Lower lobe of right lung (tissue), 2 donors: Measurements from ENCODE around the gene GRK4. TPM values are rescaled to one million over a fixed set of nuclear protein-coding genes. Genes with fewer than 3 reads are reported as not detected.
"Not testable (repeated sequence)": the region's sequence is repeated elsewhere in the genome, so short reads cannot be mapped to it uniquely, and the experiment has no call there.

Experiments
- ATAC-seq, 2 donors: fragments of 200-7000 bp; cut with Tn5 transposase; one replicate each; pipeline ENCODE4 v1.9.1; 2020 to 2022; ENCODE audit warnings: mild to moderate bottlenecking in 2 of 2, moderate library complexity in 2 of 2
- DNase-seq: peaks from one replicate; pipeline ENCODE4 v3.0.0-alpha.2; 2020
- H3K27ac ChIP-seq: fragments of 200-600 bp; one replicate; pipeline ENCODE4 v1.8.0; 2022
- H3K27me3 ChIP-seq: fragments of 200-600 bp; one replicate; pipeline ENCODE4 v1.8.0; 2022; ENCODE audit warnings: low read depth
- H3K36me3 ChIP-seq: fragments of 200-600 bp; one replicate; pipeline ENCODE4 v1.8.0; 2022; ENCODE audit warnings: mild to moderate bottlenecking
- H3K4me1 ChIP-seq: fragments of 200-600 bp; one replicate; pipeline ENCODE4 v1.8.0; 2022
- H3K4me3 ChIP-seq: fragments of 200-600 bp; one replicate; pipeline ENCODE4 v1.8.0; 2022; ENCODE audit warnings: mild to moderate bottlenecking
- H3K9me3 ChIP-seq: fragments of 200-600 bp; one replicate; pipeline ENCODE4 v1.8.0; 2022
- intact Hi-C: fragments of 100-400 bp; cut with DNase I; formaldehyde crosslinking; loops from one replicate; pipeline ENCODE4 v1.11.0; 2022
- total RNA-seq: library from RNA; stranded (reverse); fragmentation: NEBNext Ultra II Directional; extraction: Animal tissue kit (Norgen Biotek cat#: 25700); gene quantifications from one replicate; pipeline ENCODE4 v1.2.1, GENCODE V29; 2021
- TF ChIP-seq, protein P1 (sequence below): fragments of 200-600 bp; IDR thresholded peaks from one replicate; pipeline ENCODE4 v1.8.0; 2022; ENCODE audit warnings: antibody characterized with exemption, mild to moderate bottlenecking
- donor health status: DM: no; HTN: yes; CAD: no; lungs with severe emphysema.

GRK4 gene
- total RNA-seq, 1 donor from 2014 or later: 7.1 TPM

- H3K4me3 ChIP-seq: no peak overlapping the region
- no peak for DNase-seq
- H3K27ac ChIP-seq: no peak overlapping the region
- peaks cover 94% of the 10 kb centered on the region for H3K36me3 ChIP-seq
- H3K4me1 ChIP-seq: peaks cover 5% of the 10 kb centered on the region
- no peaks in the 10 kb centered on the region for H3K9me3 ChIP-seq
- H3K27me3 ChIP-seq: no peaks in the 10 kb centered on the region
- TF ChIP-seq, protein P1, sequence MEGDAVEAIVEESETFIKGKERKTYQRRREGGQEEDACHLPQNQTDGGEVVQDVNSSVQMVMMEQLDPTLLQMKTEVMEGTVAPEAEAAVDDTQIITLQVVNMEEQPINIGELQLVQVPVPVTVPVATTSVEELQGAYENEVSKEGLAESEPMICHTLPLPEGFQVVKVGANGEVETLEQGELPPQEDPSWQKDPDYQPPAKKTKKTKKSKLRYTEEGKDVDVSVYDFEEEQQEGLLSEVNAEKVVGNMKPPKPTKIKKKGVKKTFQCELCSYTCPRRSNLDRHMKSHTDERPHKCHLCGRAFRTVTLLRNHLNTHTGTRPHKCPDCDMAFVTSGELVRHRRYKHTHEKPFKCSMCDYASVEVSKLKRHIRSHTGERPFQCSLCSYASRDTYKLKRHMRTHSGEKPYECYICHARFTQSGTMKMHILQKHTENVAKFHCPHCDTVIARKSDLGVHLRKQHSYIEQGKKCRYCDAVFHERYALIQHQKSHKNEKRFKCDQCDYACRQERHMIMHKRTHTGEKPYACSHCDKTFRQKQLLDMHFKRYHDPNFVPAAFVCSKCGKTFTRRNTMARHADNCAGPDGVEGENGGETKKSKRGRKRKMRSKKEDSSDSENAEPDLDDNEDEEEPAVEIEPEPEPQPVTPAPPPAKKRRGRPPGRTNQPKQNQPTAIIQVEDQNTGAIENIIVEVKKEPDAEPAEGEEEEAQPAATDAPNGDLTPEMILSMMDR: no peak
- intact Hi-C loops: no loop called here
- no peak for ATAC-seq
These were observed 9.9 kb upstream of the GRK4 start for GRCh38 chr4:2953496-2953895.

DNA sequence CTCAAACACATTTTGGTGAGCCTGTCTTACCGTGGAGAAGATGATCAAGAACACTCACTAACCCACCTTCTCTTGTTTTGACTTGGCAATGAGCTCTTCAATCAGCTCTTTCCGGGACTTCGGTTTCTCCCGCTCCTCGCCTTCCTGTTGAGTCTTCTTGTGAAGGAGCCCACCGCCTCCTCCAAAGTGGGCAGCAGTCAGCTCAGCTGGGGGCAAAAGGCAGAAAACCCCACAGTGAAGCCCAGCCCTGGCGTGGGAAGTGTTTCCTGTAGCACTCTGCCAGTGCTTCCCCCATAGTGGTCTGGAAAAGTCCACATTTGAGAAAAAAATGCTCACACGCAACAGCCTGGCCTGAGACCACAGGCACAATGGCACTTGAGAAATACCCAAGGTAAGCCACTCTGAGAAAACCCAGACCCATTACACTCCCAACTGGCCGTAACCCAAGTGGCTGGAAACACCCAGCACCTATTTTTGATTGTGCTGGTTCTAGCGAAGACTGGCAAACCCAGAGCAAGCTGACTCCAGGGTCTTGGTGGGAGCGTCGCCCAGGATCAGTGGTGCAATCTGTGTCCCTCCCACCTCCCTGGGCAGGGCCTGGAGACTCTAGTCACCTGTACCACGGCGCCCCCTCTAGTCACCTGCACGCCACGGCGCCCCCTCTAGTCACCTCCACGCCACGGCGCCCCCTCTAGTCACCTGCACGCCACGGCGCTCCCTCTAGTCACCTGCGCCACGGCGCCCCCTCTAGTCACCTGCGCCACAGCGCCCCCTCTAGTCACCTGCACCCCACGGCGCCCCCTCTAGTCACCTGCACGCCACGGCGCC lies 8.8 kb upstream of the GRK4 start:
- Histone ChIP-seq H3K36me3 (peaks cover 85% of the 10 kb centered on the region), H3K4me3 (no peak overlapping the region), H3K27ac (no peak overlapping the region), H3K4me1 (peaks cover 10% of the 10 kb centered on the region), H3K27me3 (no peaks in the 10 kb centered on the region), H3K9me3 (no peaks in the 10 kb centered on the region)
- TF ChIP-seq, protein P1: no peak
- DNase-seq (no peak), ATAC-seq (peak; percentile 55 to 60)
- intact Hi-C loops: no loop called here

DNA sequence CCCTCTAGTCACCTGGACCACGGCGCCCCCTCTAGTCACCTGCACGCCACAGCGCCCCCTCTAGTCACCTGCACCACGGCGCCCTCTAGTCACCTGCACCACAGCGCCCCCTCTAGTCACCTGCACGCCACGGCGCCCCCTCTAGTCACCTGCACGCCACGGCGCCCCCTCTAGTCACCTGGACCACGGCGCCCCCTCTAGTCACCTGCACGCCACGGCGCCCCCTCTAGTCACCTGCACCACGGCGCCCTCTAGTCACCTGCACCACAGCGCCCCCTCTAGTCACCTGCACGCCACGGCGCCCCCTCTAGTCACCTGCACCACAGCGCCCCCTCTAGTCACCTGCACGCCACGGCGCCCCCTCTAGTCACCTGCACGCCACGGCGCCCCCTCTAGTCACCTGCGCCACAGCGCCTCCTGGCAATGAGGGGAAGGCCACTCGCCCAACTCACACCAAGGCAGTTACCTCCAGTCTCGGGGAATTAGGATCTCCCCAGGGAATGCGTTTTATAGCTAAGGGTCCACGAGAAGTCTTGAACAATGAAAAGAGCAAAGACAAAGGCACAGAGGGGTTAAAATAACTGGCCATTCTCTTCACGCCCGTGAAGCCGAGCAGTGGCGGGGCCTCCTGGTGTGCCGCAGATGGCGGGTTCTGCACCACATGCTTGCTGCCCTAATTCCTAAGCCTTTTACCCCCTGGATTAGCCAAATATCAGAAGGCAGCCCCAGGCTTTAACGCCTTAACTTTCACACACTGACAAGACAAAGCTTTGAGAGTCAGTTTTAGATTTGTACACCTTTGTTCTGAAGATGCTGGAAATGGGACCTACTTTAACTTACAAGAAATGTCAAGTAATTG lies 8.0 kb upstream of the GRK4 start:
- H3K9me3 ChIP-seq, ATAC-seq, H3K4me3 ChIP-seq, DNase-seq, H3K27me3 ChIP-seq, H3K27ac ChIP-seq, intact Hi-C loops: not testable (repeated sequence)
- Histone ChIP-seq H3K4me1 (peaks cover 18% of the 10 kb centered on the region), H3K36me3 (peaks cover 76% of the 10 kb centered on the region)
- TF ChIP-seq, protein P1: peak; percentile 0

DNA sequence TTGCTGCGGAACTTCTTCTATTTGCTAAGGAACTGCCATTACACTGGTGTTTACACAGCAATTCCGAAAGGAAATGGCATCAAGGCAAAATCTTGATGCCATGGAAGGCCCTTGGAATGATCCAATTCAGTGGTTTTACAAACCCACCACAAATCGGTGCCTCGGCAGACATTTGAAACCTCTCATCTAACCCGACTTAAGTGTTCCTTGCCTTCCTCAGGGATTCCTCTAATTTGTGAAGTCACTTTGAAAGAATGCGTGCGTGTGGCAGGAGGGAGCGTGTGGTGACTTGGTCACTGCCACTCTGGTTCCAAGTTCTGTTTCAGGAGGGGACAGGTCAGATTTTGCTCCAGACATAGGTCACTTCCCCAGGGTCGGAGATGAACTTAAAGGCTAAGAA lies 4.9 kb upstream of the GRK4 start:
- ATAC-seq: no peak
- Histone ChIP-seq H3K4me1 (peaks cover 33% of the 10 kb centered on the region), H3K27me3 (no peaks in the 10 kb centered on the region), H3K4me3 (no peak overlapping the region), H3K27ac (no peak overlapping the region), H3K36me3 (peaks cover 46% of the 10 kb centered on the region), H3K9me3 (no peaks in the 10 kb centered on the region)
- DNase-seq: no peak
- intact Hi-C loops: no loop called here
- TF ChIP-seq, protein P1: no peak

DNA sequence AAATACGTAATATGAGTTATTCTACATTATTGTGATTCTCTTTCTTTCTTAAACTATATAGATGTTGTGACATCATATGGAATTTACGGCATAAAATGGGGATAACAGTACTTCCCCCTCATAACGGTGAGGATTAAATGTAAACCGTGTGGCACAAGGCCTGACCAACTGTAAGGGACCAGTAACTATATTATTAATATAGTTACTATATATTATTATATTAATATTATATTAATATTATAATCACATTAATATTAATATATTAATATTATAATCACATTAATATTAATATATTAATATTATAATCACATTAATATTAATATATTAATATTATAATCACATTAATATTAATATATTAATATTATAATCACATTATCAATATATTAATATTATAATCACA lies 2.9 kb upstream of the GRK4 start:
- ATAC-seq, intact Hi-C loops, H3K9me3 ChIP-seq, H3K27ac ChIP-seq, H3K4me3 ChIP-seq, DNase-seq, H3K27me3 ChIP-seq: not testable (repeated sequence)
- peaks cover 32% of the 10 kb centered on the region for H3K36me3 ChIP-seq
- peaks cover 41% of the 10 kb centered on the region for H3K4me1 ChIP-seq

GRCh38 chr4:2961421-2961810 lies 2.0 kb upstream of the GRK4 start:
- intact Hi-C loops: no loop called here
- Histone ChIP-seq H3K36me3 (peaks cover 22% of the 10 kb centered on the region), H3K4me3 (peak overlapping the region; percentile 72), H3K27me3 (no peaks in the 10 kb centered on the region), H3K9me3 (no peaks in the 10 kb centered on the region), H3K27ac (no peak overlapping the region), H3K4me1 (peaks cover 41% of the 10 kb centered on the region)
- DNase-seq: no peak
- TF ChIP-seq, protein P1: no peak
- no peak for ATAC-seq
